Kidney (tissue), 14 donors: ENCODE data around the gene ADAMTS6. TPM values are rescaled to one million over a fixed set of nuclear protein-coding genes. Genes with fewer than 3 reads are reported as not detected.

Experiments used
- DNase-seq, 5 donors: peaks; one replicate each; pipeline ENCODE4 v3.0.0-alpha.2; 2013 to 2020
- FAIRE-seq: peaks from 2 replicates; lab custom pipeline; 2012; peaks lifted over from hg19 to GRCh38; lab: Jason Lieb, UNC
- H3K27ac ChIP-seq, 2 donors: one replicate each; pipeline ENCODE4 v1.7.0; 2013; ENCODE audit warnings: low read depth in 2 of 2, low read length in 2 of 2, inconsistent platforms in 1 of 2
- H3K27me3 ChIP-seq: one replicate; pipeline ENCODE4 v1.7.1; 2013; ENCODE audit warnings: low read length, inconsistent platforms; ENCODE audit not compliant: control insufficient read depth, insufficient read depth
- H3K36me3 ChIP-seq, 3 donors: one replicate each; pipeline versions ENCODE4 v1.7.0 to v1.7.1; 2013; ENCODE audit warnings: low read length in 3 of 3, control low read depth in 1 of 3, inconsistent platforms in 1 of 3; ENCODE audit not compliant: insufficient read depth in 3 of 3, control insufficient read depth in 2 of 3
- H3K4me1 ChIP-seq, 3 donors: one replicate each; pipeline versions ENCODE4 v1.7.0 to v1.7.1; 2013; ENCODE audit warnings: low read length in 3 of 3, inconsistent platforms in 1 of 3, low read depth in 1 of 3; ENCODE audit not compliant: control insufficient read depth in 2 of 3, insufficient read depth in 2 of 3
- H3K4me3 ChIP-seq, 3 donors: one replicate each; pipeline versions ENCODE4 v1.7.0 to v1.8.1; 2013; ENCODE audit warnings: low read length in 3 of 3, control low read depth in 1 of 3, inconsistent platforms in 1 of 3
- H3K9ac ChIP-seq, 3 donors: one replicate each; pipeline versions ENCODE4 v1.7.0 to v1.7.1; 2013; ENCODE audit warnings: low read length in 3 of 3, control low read depth in 1 of 3, inconsistent platforms in 1 of 3
- H3K9me3 ChIP-seq, 3 donors: one replicate each; pipeline versions ENCODE4 v1.7.0 to v1.7.1; 2013; ENCODE audit warnings: low read length in 3 of 3, control low read depth in 1 of 3, inconsistent platforms in 1 of 3; ENCODE audit not compliant: control insufficient read depth in 2 of 3, insufficient read depth in 1 of 3
- CTCF ChIP-seq: IDR thresholded peaks from 3 replicates; pipeline ENCODE4 v1.5.1; 2012; ENCODE audit warnings: mild to moderate bottlenecking, moderate library complexity, borderline replicate concordance; ENCODE audit not compliant: insufficient read depth; ENCODE audit errors: extremely low read depth
- intact Hi-C: fragments of 100-400 bp; cut with DNase I; formaldehyde crosslinking; loops from one replicate; pipeline ENCODE4 v1.11.1; 2022
- polyA plus RNA-seq: library from polyadenylated mRNA; stranded (reverse); fragments of 350-450 nt; fragmentation: Illumina TruSeq; extraction: RNeasy Lipid Tissue Mini Kit (QIAGEN cat#74804); gene quantifications from one replicate; pipeline ENCODE4 v1.2.3, GENCODE V29; 2014; ENCODE audit warnings: low read depth, low replicate concordance; ENCODE audit not compliant: insufficient read depth
- total RNA-seq: library from RNA; stranded (reverse); fragmentation: NEBNext Ultra II Directional; extraction: Animal tissue kit (Norgen Biotek cat#: 25700); gene quantifications from one replicate; pipeline ENCODE4 v1.2.1, GENCODE V29; 2021
- donor health status: control.
- donor health status: control.
- donor health status: control.
- donor health status: control.
- donor health status: control.
- donor health status: DM: yes; HTN: yes; CAD: no.
- donor health status: Normal renal cell carcinoma (clear cell type).

ADAMTS6 gene
- total and polyA plus RNA-seq, 2 donors from 2014 or later = 0.32 to 6.7 TPM

GRCh38 chr5:65478336-65478735 lies 3.4 kb downstream of the ADAMTS6 start:
- H3K36me3 ChIP-seq = no peaks in the 10 kb centered on the region
- H3K4me3 ChIP-seq = no peak overlapping the region
- no peak overlapping the region for H3K27ac ChIP-seq
- FAIRE-seq (no peak), DNase-seq (no peak)
- intact Hi-C loops = no loop called here
- H3K9ac ChIP-seq = no peak overlapping the region
- TF ChIP-seq CTCF = no peak
- no peaks in the 10 kb centered on the region for H3K9me3 ChIP-seq
- peaks cover 0 to 4% (median 0%) of the 10 kb centered on the region in 3 donors for H3K4me1 ChIP-seq
- H3K27me3 ChIP-seq = peaks cover 3% of the 10 kb centered on the region

DNA sequence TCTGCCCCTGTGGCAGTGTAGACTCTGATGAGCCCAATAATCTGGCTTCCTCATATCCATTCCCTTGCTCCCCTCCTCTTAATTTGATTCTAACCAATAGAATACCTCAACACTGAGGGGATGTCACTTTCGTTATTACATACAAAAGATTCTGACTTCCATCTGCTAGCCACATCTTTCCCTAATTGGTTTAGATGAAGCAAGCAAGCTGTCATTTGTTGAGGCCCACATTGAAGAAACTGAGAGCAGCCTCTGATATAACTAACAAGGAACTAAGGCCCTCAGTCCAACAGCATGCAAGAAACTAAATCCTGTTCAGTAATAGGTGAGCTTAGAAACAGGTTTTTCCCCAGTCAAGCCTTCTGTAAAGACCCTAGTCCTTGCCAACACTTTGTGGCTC lies 5.8 kb downstream of the ADAMTS6 start:
- intact Hi-C loops = no loop called here
- no peak for FAIRE-seq
- no peak for TF ChIP-seq CTCF

GRCh38 chr5:65475336-65475735 lies 6.4 kb downstream of the ADAMTS6 start:
- TF ChIP-seq CTCF = no peak
- H3K4me3 ChIP-seq = no peak overlapping the region
- no peak for FAIRE-seq
- H3K36me3 ChIP-seq = no peaks in the 10 kb centered on the region
- DNase-seq = no peak
- intact Hi-C loops = no loop called here
- H3K4me1 ChIP-seq = no peaks in the 10 kb centered on the region
- H3K9me3 ChIP-seq = no peaks in the 10 kb centered on the region
- peaks cover 3% of the 10 kb centered on the region for H3K27me3 ChIP-seq
- H3K9ac ChIP-seq = no peak overlapping the region
- H3K27ac ChIP-seq = no peak overlapping the region

More for the DNA sequence above, 5.8 kb downstream of the ADAMTS6 start:
- Histone ChIP-seq H3K27me3 (peaks cover 3% of the 10 kb centered on the region), H3K9me3 (no peaks in the 10 kb centered on the region), H3K4me1 (peaks cover 0 to 4% (median 0%) of the 10 kb centered on the region in 3 donors), H3K4me3 (no peak overlapping the region), H3K9ac (no peak overlapping the region), H3K36me3 (no peaks in the 10 kb centered on the region), H3K27ac (no peak overlapping the region)
- no peak for DNase-seq

DNA sequence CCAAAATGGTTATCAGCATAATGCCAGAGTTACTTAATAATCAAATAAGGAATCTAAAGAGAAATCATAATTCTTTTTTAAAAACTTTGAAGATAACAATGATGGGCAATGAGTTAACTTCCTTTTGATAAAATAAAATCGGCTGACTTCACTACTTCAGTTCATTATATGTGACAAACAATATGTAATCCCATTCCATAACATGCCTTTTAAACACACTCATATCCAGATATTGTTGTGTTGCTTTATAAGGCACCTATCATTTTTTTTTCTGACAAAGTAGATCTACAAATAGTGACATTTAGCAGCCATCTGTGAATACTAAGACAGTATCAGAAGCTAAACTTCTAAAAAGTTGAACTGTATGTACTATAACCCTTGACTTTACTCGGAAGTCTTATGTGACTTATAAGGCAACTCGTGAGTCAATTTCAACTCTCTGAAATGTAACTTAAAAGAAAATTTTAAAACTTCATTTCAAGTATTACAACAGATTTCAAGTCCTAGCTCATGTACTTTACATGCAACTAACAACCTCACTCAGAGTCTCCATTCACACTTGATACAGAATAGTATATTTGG lies 7.5 kb downstream of the ADAMTS6 start:
- Histone ChIP-seq H3K4me3 (no peak overlapping the region), H3K9me3 (no peaks in the 10 kb centered on the region), H3K4me1 (no peaks in the 10 kb centered on the region), H3K36me3 (no peaks in the 10 kb centered on the region), H3K27me3 (peaks cover 3% of the 10 kb centered on the region), H3K27ac (no peak overlapping the region), H3K9ac (no peak overlapping the region)
- FAIRE-seq (no peak), DNase-seq (no peak)
- intact Hi-C loops = no loop called here
- no peak for TF ChIP-seq CTCF
